Motor neuron (in vitro differentiated cells): ENCODE data around the gene SLC49A4. TPM values are rescaled to one million over a fixed set of nuclear protein-coding genes. Genes with fewer than 3 reads are reported as not detected.

Source experiments
- ATAC-seq, 8 experiments: fragments of 200-7000 bp; cut with Tn5 transposase; replicated peaks in 6 of 8; 2 replicates each; pipeline ENCODE4 v1.8.0; 2021; ENCODE audit warnings: mild to moderate bottlenecking in 8 of 8, moderate library complexity in 8 of 8
- H3K27ac ChIP-seq, 2 donors: fragments of 250-450 bp; sonication (Bioruptor Pico); 2 replicates each; pipeline ENCODE4 v1.9.0; 2021; ENCODE audit warnings: antibody characterized with exemption in 2 of 2, mild to moderate bottlenecking in 2 of 2, moderate library complexity in 1 of 2
- H3K4me1 ChIP-seq, 2 donors: fragments of 250-450 bp; sonication (Bioruptor Pico); replicated peaks in 1 of 2; 2 replicates each; pipeline ENCODE4 v1.6.1; 2021; ENCODE audit warnings: antibody characterized with exemption in 2 of 2, mild to moderate bottlenecking in 2 of 2, moderate library complexity in 1 of 2
- H3K4me3 ChIP-seq, 5 donors: fragments of 250-450 bp; sonication (Bioruptor Pico); 2 replicates each; pipeline ENCODE4 v1.9.0; 2021; ENCODE audit warnings: antibody characterized with exemption in 5 of 5, mild to moderate bottlenecking in 5 of 5, moderate library complexity in 4 of 5
- WGBS, 10 experiments: fragments of 450-650 bp; shearing (Covaris generic); methylation state at CpG; one replicate each; pipeline ENCODE4 v1.0.0; 2022; 5-methylcytosine and 5-hydroxymethylcytosine counted together
- in situ Hi-C, 9 experiments: fragments of 400-800 bp; cut with MboI; loops; one replicate each; pipeline ENCODE4 v1.15.0; 2021; ENCODE audit warnings: low sequenced_read_pairs in 9 of 9, low pct_unique_long_range_greater_than_20kb in 2 of 9; ENCODE audit not compliant: unreplicated experiment in 9 of 9
- total RNA-seq, 8 experiments: library from RNA; unstranded; fragments of 300-600 nt; gene quantifications; 2 replicates each; pipeline versions ENCODE4 v1.2.3 to v1.2.4, GENCODE V29; 2022

Gene SLC49A4
- total RNA-seq, 8 experiments from 2014 or later: 5.9 to 20.0 (median 10.3) TPM

GRCh38 chr3:122903171-122903570 lies 108.3 kb downstream of the SLC49A4 start:
- peak in 2 of 8 experiments; percentile 44 to 51 for ATAC-seq
- in situ Hi-C loops: no loop called here
- WGBS, 10 experiments: 40 to 83% (median 50%) methylated on average over 1 of the region's 4 CpGs; no CpG with 5 or more reads in 7 of the 10 experiments

GRCh38 chr3:122907471-122907870 lies 112.6 kb downstream of the SLC49A4 start:
- Histone ChIP-seq H3K4me3 (no peak overlapping the region), H3K27ac (no peak overlapping the region), H3K4me1 (no peaks in the 10 kb centered on the region)
- no peak for ATAC-seq
- WGBS, 10 experiments: 60 to 100% (median 82%) methylated on average over 1 to 4 of the region's 4 CpGs; no CpG with 5 or more reads in 4 of the 10 experiments
- in situ Hi-C loops: no loop called here

More at GRCh38 chr3:122903171-122903570, 108.3 kb downstream of the SLC49A4 start:
- no peak overlapping the region for H3K27ac ChIP-seq
- no peak overlapping the region for H3K4me3 ChIP-seq
- H3K4me1 ChIP-seq: no peaks in the 10 kb centered on the region

DNA sequence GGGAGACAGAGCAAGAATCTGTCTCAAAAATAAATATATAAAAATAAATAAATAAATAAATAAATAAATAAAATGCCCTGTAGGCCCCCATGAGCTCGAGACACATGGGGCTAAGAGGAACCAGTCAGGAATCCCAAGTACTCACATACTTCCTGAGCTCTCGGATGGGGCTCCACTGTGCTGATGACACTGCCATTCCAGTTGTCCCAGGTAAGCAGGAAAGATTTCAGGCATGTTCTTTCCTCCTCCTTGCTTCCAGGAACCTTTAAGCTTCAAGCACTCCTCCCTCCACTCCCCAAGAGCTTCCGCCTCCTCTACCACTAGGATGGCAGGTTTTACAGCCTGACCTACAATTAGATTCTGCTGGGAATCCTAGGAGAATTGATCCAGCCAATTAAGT lies 113.4 kb downstream of the SLC49A4 start:
- ATAC-seq: no peak
- Histone ChIP-seq H3K4me1 (no peaks in the 10 kb centered on the region), H3K27ac (no peak overlapping the region), H3K4me3 (no peak overlapping the region)
- in situ Hi-C loops: no loop called here
- WGBS, 10 experiments: 51 to 100% (median 100%) methylated on average over 1 to 3 of the region's 3 CpGs; no CpG with 5 or more reads in 3 of the 10 experiments

GRCh38 chr3:122911901-122912300 lies 117.0 kb downstream of the SLC49A4 start:
- 97 to 100% (median 100%) methylated on average over 1 to 9 of the region's 16 CpGs; no CpG with 5 or more reads in 5 of the 10 experiments for WGBS, 10 experiments
- in situ Hi-C loops: no loop called here
- Histone ChIP-seq H3K27ac (no peak overlapping the region), H3K4me3 (no peak overlapping the region), H3K4me1 (no peaks in the 10 kb centered on the region)
- ATAC-seq: no peak

DNA sequence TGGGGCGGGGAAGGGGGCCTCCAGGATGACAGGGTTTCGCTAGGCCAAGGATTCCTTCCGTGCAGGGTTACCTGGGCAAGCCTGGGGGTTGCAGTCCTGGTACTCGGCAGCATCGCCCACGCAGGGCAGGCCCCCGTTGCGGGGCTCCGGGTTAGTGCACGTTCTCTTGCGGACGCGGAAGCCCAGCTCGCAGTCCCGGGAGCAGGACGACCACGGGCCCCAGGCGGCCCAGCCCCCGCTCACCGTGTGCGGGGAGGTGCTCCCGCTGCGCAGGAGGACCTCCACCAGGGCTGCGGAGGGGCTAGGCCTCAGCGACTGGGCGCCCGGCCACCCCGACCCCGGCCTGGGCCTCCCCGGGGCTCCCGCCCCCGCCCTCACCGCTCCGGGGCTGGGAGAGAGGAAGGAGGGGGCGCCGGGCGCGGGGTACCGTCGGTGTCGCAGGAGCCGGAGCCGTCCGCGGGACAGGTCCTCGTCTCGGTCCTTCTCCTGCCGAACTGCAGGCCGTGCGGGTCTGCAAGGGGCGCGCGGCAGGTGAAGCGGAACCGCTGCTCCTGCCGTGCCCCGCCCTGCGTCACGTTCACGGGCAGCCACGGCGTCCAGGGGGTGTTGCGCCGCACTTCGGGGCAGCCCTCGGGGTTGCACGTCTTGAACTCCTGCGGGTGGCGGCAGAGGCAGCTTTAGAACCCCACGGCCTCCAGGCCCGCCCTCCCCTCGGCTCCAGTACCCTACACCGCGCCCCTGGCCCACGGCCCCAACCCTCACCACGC lies 118.1 kb downstream of the SLC49A4 start:
- Histone ChIP-seq H3K27ac (no peak overlapping the region), H3K4me3 (no peak overlapping the region), H3K4me1 (no peaks in the 10 kb centered on the region)
- in situ Hi-C loops: no loop called here
- no peak for ATAC-seq
- WGBS, 10 experiments: 100% methylated on average over 1 of the region's 76 CpGs; no CpG with 5 or more reads in 9 of the 10 experiments

GRCh38 chr3:122913539-122914100 lies 118.8 kb downstream of the SLC49A4 start:
- Histone ChIP-seq H3K27ac (no peak overlapping the region), H3K4me3 (no peak overlapping the region), H3K4me1 (no peaks in the 10 kb centered on the region)
- no peak for ATAC-seq
- WGBS, 10 experiments: 94 to 100% methylated on average over 1 to 6 of the region's 33 CpGs; no CpG with 5 or more reads in 8 of the 10 experiments
- in situ Hi-C loops: no loop called here

DNA sequence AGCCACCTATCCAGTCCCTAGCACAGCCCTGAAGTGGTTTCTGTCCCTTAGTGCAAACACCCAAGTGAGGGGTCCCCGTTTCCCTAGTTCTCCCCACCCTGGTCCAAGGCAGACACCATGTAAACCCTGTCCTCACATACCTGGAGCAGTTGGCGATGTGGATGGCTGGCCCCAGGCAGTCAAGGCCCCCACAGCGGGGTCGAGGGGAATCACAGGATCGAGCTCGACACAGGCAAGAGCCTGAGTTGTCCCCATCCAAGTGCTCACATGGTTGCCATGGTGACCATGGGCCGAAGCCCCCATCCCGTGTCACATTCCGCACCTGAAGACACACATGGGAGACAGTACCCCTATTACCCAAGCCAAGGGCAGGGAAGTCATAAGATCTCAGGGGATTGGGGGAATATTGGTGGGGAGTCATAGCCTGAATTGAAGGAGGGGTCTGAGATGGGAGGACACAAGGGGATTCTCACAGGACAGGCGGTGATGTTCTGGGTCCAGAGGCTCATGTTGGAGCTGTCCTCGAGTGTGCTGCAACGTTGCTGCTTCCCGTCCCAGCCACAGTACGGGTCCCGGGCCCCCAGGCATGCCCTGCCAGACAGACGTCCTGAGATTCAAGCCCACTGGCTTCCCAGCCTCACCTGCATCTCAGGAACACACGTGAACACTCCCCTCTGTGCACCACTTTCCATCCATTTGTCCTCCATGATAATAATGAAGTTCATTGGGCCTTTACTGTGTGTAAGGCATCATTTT lies 120.6 kb downstream of the SLC49A4 start:
- in situ Hi-C loops: no loop called here
- ATAC-seq: no peak

GRCh38 chr3:122916084-122916483 lies 121.2 kb downstream of the SLC49A4 start:
- in situ Hi-C loops: no loop called here
- no peak overlapping the region for H3K27ac ChIP-seq
- no peak for ATAC-seq
- no peak overlapping the region for H3K4me3 ChIP-seq
- 20 to 92% (median 85%) methylated on average over 1 to 4 of the region's 4 CpGs; no CpG with 5 or more reads in 6 of the 10 experiments for WGBS, 10 experiments
- H3K4me1 ChIP-seq: no peaks in the 10 kb centered on the region

More for the DNA sequence above, 120.6 kb downstream of the SLC49A4 start:
- Histone ChIP-seq H3K4me3 (no peak overlapping the region), H3K27ac (no peak overlapping the region), H3K4me1 (no peaks in the 10 kb centered on the region)
- WGBS, 10 experiments: 17 to 93% (median 84%) methylated on average over 1 to 6 of the region's 17 CpGs; no CpG with 5 or more reads in 4 of the 10 experiments

GRCh38 chr3:122916580-122916979 lies 121.7 kb downstream of the SLC49A4 start:
- Histone ChIP-seq H3K4me3 (no peak overlapping the region), H3K27ac (no peak overlapping the region), H3K4me1 (no peaks in the 10 kb centered on the region)
- in situ Hi-C loops: no loop called here
- no peak for ATAC-seq
- WGBS, 10 experiments: 30 to 100% (median 80%) methylated on average over 1 to 3 of the region's 6 CpGs; no CpG with 5 or more reads in 3 of the 10 experiments

GRCh38 chr3:122917412-122917811 lies 122.5 kb downstream of the SLC49A4 start:
- in situ Hi-C loops: no loop called here
- Histone ChIP-seq H3K4me3 (no peak overlapping the region), H3K4me1 (no peaks in the 10 kb centered on the region), H3K27ac (no peak overlapping the region)
- no peak for ATAC-seq
- WGBS, 10 experiments: 0 to 100% (median 89%) methylated on average over 1 to 4 of the region's 4 CpGs; no CpG with 5 or more reads in 2 of the 10 experiments

GRCh38 chr3:122918576-122919290 lies 123.9 kb downstream of the SLC49A4 start:
- 0 to 97% (median 40%) methylated on average over 1 to 4 of the region's 5 CpGs; no CpG with 5 or more reads in 1 of the 10 experiments for WGBS, 10 experiments
- no peak overlapping the region for H3K4me3 ChIP-seq
- no peak overlapping the region for H3K27ac ChIP-seq
- ATAC-seq: peak in 1 of 8 experiments; percentile 26
- in situ Hi-C loops: no loop called here
- H3K4me1 ChIP-seq: no peaks in the 10 kb centered on the region

DNA sequence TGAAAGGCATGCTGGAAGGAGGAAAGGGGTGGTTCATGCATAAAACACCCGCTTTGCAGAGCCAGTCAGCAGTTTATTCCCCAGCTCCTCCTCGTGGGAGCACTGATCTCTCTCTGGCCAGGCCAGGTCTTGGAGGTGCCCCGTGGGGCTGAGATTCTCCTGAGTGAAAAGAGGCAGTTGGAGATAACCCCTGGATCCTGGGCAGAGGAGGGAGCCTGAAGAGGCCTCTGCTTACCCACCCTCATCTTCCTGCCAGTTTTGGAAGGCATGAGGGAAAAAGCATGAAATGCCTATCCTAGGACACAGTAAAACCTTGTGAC lies 124.4 kb downstream of the SLC49A4 start:
- in situ Hi-C loops: no loop called here
- ATAC-seq: no peak
- Histone ChIP-seq H3K27ac (no peak overlapping the region), H3K4me3 (no peak overlapping the region), H3K4me1 (no peaks in the 10 kb centered on the region)
- 0 to 60% (median 48%) methylated on average over 1 to 3 of the region's 3 CpGs; no CpG with 5 or more reads in 7 of the 10 experiments for WGBS, 10 experiments
